Lung (tissue), 12 donors: ENCODE measurements around the gene ARIH1. TPM values are rescaled to one million over a fixed set of nuclear protein-coding genes. Genes with fewer than 3 reads are reported as not detected.

Source experiments
- ATAC-seq: fragments of 200-7000 bp; cut with Tn5 transposase; one replicate; pipeline ENCODE4 v1.9.1; 2020; ENCODE audit warnings: moderate number of reproducible peaks; ENCODE audit not compliant: insufficient read depth, low FRiP score
- DNase-seq, 3 donors: peaks; one replicate each; pipeline ENCODE4 v3.0.0-alpha.2; 2013 to 2017
- H3K27ac ChIP-seq, 2 donors: one replicate each; pipeline ENCODE4 v1.5.1; 2013; ENCODE audit warnings: mild to moderate bottlenecking in 2 of 2, moderate library complexity in 2 of 2, control low read depth in 1 of 2, inconsistent platforms in 1 of 2, low read depth in 1 of 2, low read length in 1 of 2
- H3K27me3 ChIP-seq, 3 donors: one replicate each; pipeline ENCODE4 v1.5.1; 2013; ENCODE audit warnings: low read length in 2 of 3; ENCODE audit not compliant: control insufficient read depth in 3 of 3, insufficient read depth in 3 of 3
- H3K36me3 ChIP-seq, 4 donors: one replicate each; pipeline ENCODE4 v1.5.1; 2013; ENCODE audit warnings: low read length in 4 of 4, mild to moderate bottlenecking in 1 of 4, moderate library complexity in 1 of 4; ENCODE audit not compliant: control insufficient read depth in 4 of 4, insufficient read depth in 4 of 4
- H3K4me1 ChIP-seq, 5 donors: one replicate each; pipeline ENCODE4 v1.5.1; 2013; ENCODE audit warnings: low read length in 5 of 5, mild to moderate bottlenecking in 2 of 5, moderate library complexity in 1 of 5; ENCODE audit not compliant: control insufficient read depth in 5 of 5, insufficient read depth in 5 of 5
- H3K4me3 ChIP-seq: one replicate; pipeline ENCODE4 v1.5.1; 2013; ENCODE audit warnings: mild to moderate bottlenecking, control low read depth, moderate library complexity
- H3K9ac ChIP-seq, 2 donors: one replicate each; pipeline ENCODE4 v1.5.1; 2013; ENCODE audit warnings: low read length in 2 of 2, control low read depth in 1 of 2; ENCODE audit not compliant: insufficient read depth in 1 of 2
- H3K9me3 ChIP-seq, 4 donors: one replicate each; pipeline ENCODE4 v1.5.1; 2013; ENCODE audit warnings: low read length in 3 of 4, mild to moderate bottlenecking in 1 of 4, moderate library complexity in 1 of 4; ENCODE audit not compliant: control insufficient read depth in 4 of 4, insufficient read depth in 3 of 4
- CTCF ChIP-seq: IDR thresholded peaks from 2 replicates; pipeline ENCODE4 v1.5.1; 2012; ENCODE audit warnings: mild to moderate bottlenecking; ENCODE audit errors: control extremely low read depth, extremely low read depth
- WGBS, 2 donors: extraction: QIAGEN DNeasy Blood & Tissue Kit; methylation state at CpG; one replicate each; pipeline ENCODE4 v1.1.7; 2013; 5-methylcytosine and 5-hydroxymethylcytosine counted together
- polyA plus RNA-seq, 2 donors: library from polyadenylated mRNA; stranded (reverse); fragments of 200-250 nt; gene quantifications; one replicate each; pipeline ENCODE4 v1.2.1, GENCODE V29; 2013
- total RNA-seq, 2 donors: library from RNA; depleted of rRNA in 1 of 2; stranded (reverse); fragments of >200 nt in 1 of 2; gene quantifications; one replicate each; pipeline ENCODE4 v1.2.1, GENCODE V29; 2014 to 2021
- donor health status: control.
- donor health status: control.
- donor health status: Bipolar disorder and iron deficiency.
- donor health status: healthy.
- donor health status: DM: yes; HTN: yes; CAD: no.

Gene ARIH1
- total and polyA plus RNA-seq, 4 donors = 18.8 to 131 (median 66.0) TPM

GRCh38 chr15:72536506-72536905 lies 62.4 kb downstream of the ARIH1 start:
- DNase-seq = no peak
- no peaks in the 10 kb centered on the region for H3K27me3 ChIP-seq
- no peak for TF ChIP-seq CTCF
- peaks cover 0 to 7% (median 2%) of the 10 kb centered on the region in 4 donors for H3K9me3 ChIP-seq
- H3K27ac ChIP-seq = no peak overlapping the region
- H3K9ac ChIP-seq = no peak overlapping the region
- H3K4me3 ChIP-seq = no peak overlapping the region
- peaks cover 0 to 4% (median 2%) of the 10 kb centered on the region in 5 donors for H3K4me1 ChIP-seq
- 90 to 93% methylated on average over 3 of the region's 3 CpGs for WGBS, 2 donors
- no peak for ATAC-seq
- peaks cover 0 to 8% (median 0%) of the 10 kb centered on the region in 4 donors for H3K36me3 ChIP-seq

- DNase-seq = no peak
- Histone ChIP-seq H3K4me1 (peaks cover 0 to 4% (median 2%) of the 10 kb centered on the region in 5 donors), H3K9ac (no peak overlapping the region), H3K27ac (no peak overlapping the region), H3K36me3 (peaks cover 0 to 8% (median 0%) of the 10 kb centered on the region in 4 donors), H3K27me3 (no peaks in the 10 kb centered on the region), H3K9me3 (peaks cover 0 to 7% (median 2%) of the 10 kb centered on the region in 4 donors), H3K4me3 (no peak overlapping the region)
- TF ChIP-seq CTCF = no peak
- no peak for ATAC-seq
Measured at GRCh38 chr15:72538931-72539330, 64.8 kb downstream of the ARIH1 start.

GRCh38 chr15:72540606-72541237 lies 66.6 kb downstream of the ARIH1 start:
- WGBS, 2 donors = 98% methylated on average over 11 of the region's 11 CpGs
- no peak for ATAC-seq
- no peak for DNase-seq

More at GRCh38 chr15:72540606-72541237, 66.6 kb downstream of the ARIH1 start:
- Histone ChIP-seq H3K9me3 (peaks cover 0 to 7% (median 2%) of the 10 kb centered on the region in 4 donors), H3K4me1 (peaks cover 0 to 7% (median 4%) of the 10 kb centered on the region in 5 donors), H3K36me3 (peaks cover 0 to 8% (median 3%) of the 10 kb centered on the region in 4 donors), H3K27me3 (no peaks in the 10 kb centered on the region), H3K27ac (no peak overlapping the region), H3K4me3 (no peak overlapping the region), H3K9ac (no peak overlapping the region)
- no peak for TF ChIP-seq CTCF
